Right atrium auricular region (tissue), 2 donors: ENCODE results near the gene CASKIN1. TPM values are rescaled to one million over a fixed set of nuclear protein-coding genes. Genes with fewer than 3 reads are reported as not detected.

Experiments
- DNase-seq: peaks from one replicate; pipeline ENCODE4 v3.0.0-alpha.2; 2019; ENCODE audit warnings: low spot score
- H3K27ac ChIP-seq, 2 donors: fragments of 200-600 bp; sonication (generic); 1 replicate in 1 of 2; 2 replicates in 1 of 2; pipeline ENCODE4 v1.5.1; 2016 to 2019
- H3K27me3 ChIP-seq, 2 donors: fragments of 200-600 bp; sonication (generic); one replicate each; pipeline versions ENCODE4 v1.5.1 to v1.6.0; 2017 to 2019
- H3K36me3 ChIP-seq: fragments of 200-600 bp; sonication (generic); one replicate; pipeline ENCODE4 v1.5.1; 2016
- H3K4me1 ChIP-seq, 2 donors: fragments of 200-600 bp; sonication (generic); one replicate each; pipeline versions ENCODE4 v1.5.1 to v1.6.0; 2017 to 2019
- H3K4me3 ChIP-seq, 2 donors: fragments of 200-600 bp; sonication (generic); 1 replicate in 1 of 2; 2 replicates in 1 of 2; pipeline ENCODE4 v1.5.1; 2017 to 2019; ENCODE audit warnings: mild to moderate bottlenecking in 1 of 2, moderate library complexity in 1 of 2
- H3K9me3 ChIP-seq, 2 donors: fragments of 200-600 bp; sonication (generic); one replicate each; pipeline ENCODE4 v1.5.1; 2019
- CTCF ChIP-seq, 2 donors: fragments of 200-600 bp; sonication (generic); IDR thresholded peaks; one replicate each; pipeline ENCODE4 v1.5.1; 2019; ENCODE audit warnings: antibody characterized with exemption in 2 of 2
- total RNA-seq, 2 donors: library from RNA; depleted of rRNA; stranded (reverse); fragments of >200 nt; gene quantifications; one replicate each; pipeline ENCODE4 v1.1.0, GENCODE V29; 2016

Gene CASKIN1
- total RNA-seq, 2 donors from 2014 or later = 3.5 to 4.3 TPM

- H3K27ac ChIP-seq = no peak overlapping the region
- H3K4me1 ChIP-seq = peaks cover 0 to 25% of the 10 kb centered on the region in 2 donors
- no peak for DNase-seq
- H3K9me3 ChIP-seq = no peaks in the 10 kb centered on the region
- peaks cover 67% of the 10 kb centered on the region for H3K36me3 ChIP-seq
- H3K4me3 ChIP-seq = no peak overlapping the region
- no peaks in the 10 kb centered on the region for H3K27me3 ChIP-seq
- TF ChIP-seq CTCF (IDR thresholded peaks at IDR 0.05) = no peak
Observed at GRCh38 chr16:2233872-2234812, 37.7 kb upstream of the CASKIN1 start.

GRCh38 chr16:2233046-2233775, 36.8 kb upstream of the CASKIN1 start:
- peaks cover 76% of the 10 kb centered on the region for H3K36me3 ChIP-seq
- H3K27me3 ChIP-seq = no peaks in the 10 kb centered on the region
- no peak overlapping the region for H3K27ac ChIP-seq
- H3K4me3 ChIP-seq = no peak overlapping the region
- TF ChIP-seq CTCF (IDR thresholded peaks at IDR 0.05) = no peak
- peaks cover 0 to 25% of the 10 kb centered on the region in 2 donors for H3K4me1 ChIP-seq
- H3K9me3 ChIP-seq = no peaks in the 10 kb centered on the region
- no peak for DNase-seq

GRCh38 chr16:2232094-2232990, 35.9 kb upstream of the CASKIN1 start:
- DNase-seq = no peak
- H3K27me3 ChIP-seq = no peaks in the 10 kb centered on the region
- H3K27ac ChIP-seq = no peak overlapping the region
- no peak for TF ChIP-seq CTCF (IDR thresholded peaks at IDR 0.05)
- no peak overlapping the region for H3K4me3 ChIP-seq
- peaks cover 0 to 17% of the 10 kb centered on the region in 2 donors for H3K4me1 ChIP-seq
- no peaks in the 10 kb centered on the region for H3K9me3 ChIP-seq
- peaks cover 77% of the 10 kb centered on the region for H3K36me3 ChIP-seq

GRCh38 chr16:2231016-2231931, 34.9 kb upstream of the CASKIN1 start:
- Histone ChIP-seq H3K9me3 (no peaks in the 10 kb centered on the region), H3K4me1 (peaks cover 0 to 7% of the 10 kb centered on the region in 2 donors), H3K4me3 (no peak overlapping the region), H3K27ac (no peak overlapping the region), H3K27me3 (no peaks in the 10 kb centered on the region), H3K36me3 (peaks cover 77% of the 10 kb centered on the region)
- TF ChIP-seq CTCF (IDR thresholded peaks at IDR 0.05) = no peak
- no peak for DNase-seq
